A549 treated with CpdA at 1 μM for 4 hours (cell line): ENCODE results near the gene GGT1. TPM values are rescaled to one million over a fixed set of nuclear protein-coding genes. Genes with fewer than 3 reads are reported as not detected.

ENCODE experiments used
- total RNA-seq: library from RNA; stranded (reverse); fragments of 200-300 nt; extraction: Qiagen RNA extraction; gene quantifications from 5 replicates; pipeline ENCODE4 v1.2.3, GENCODE V29; 2022; ENCODE audit warnings: low read depth

Gene GGT1
- total RNA-seq, result 80.5 to 113 TPM (median 104 TPM) in 5 replicates

DNA sequence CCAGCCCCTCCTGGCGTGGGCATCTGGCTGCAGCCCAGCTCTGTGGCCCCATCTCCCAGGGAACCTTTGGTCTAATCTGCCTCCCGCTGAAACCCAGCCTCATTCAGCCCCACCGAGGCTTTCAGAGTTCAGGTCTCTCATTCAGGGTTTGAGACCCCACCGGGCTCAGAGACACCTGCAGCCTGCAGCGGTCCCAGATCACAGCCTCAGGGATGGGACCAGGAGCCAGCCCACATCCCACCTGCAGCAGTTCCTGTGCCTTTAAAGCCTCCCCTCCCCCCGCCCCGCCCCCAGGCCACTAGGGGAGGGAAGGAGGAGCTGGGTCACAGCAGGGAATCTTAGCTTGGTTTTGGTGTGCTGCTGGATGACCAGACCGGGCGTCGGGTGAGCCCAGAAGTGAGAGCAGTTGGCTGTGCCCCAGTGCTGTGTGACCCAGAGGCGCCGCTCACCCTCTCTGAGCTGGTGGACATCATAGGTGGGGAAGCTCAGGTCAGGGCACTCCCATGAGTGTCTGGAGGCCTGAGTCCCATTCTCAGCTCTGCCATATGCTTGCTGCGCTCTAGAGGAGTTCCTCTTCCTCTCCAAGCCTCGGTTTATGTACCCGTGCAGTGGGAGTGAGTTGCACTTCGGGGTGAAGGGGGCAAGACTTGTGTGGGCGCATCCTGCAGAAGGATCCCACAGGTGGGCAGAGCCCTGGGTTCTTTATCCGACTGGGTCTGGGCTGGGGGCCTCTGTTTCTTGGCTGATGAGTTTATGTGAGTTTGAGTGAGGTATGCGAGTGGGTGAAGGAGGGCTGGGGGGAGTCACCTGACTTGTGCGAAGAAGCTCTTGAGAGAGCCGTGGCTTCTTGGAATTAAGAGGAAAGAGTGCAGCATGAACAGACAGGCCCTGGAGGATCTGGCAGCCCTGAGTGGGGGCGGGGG, at the start of gene GGT1:
Gene GGT1 (plus strand): TSS at position 347 of the 923 bp plus-strand sequence. CDS start 7,889 bp downstream, outside the sequence.

DNA sequence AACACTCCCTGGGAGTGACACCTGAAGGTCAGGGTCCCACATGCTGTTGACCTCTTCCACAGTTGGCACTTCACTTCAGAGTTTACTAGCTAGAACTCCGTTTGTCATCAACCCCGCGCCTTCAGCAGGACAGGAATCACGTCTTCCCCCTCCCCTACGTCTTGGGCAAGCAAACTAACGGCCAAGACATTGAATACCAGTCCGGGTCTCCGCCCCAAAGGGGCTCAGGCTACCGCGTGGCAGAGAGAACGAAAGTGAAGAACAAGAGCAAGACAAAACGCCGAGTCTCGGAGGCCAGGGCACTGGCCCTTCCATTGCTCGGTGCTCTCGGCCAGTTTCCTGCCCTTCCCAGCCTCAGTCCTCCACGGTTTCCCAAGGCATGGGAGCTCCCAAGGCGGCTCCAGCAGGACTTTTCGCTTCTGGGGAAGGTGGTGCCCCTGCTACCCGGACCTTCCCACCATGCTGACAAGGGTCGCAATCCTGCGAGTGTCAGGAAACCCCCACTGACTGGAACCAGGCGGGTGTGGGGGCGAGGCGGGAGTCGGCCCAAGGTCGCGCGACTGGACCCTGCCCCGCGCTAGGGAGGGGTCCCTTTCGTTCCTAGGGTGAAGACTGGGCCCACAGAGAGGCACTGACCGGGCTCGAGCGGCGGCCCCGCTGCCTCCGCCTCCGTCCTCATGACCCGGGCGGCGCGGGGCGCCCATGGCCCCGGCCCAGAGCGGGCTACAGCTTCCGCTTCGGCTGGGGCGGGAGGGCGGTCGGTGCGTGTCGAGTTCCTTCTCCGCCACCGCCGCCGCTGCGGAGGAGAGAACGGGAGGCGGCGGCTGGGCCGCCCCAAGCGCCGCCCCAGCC, 48.5 kb upstream of the GGT1 start, which contains the start of gene GUCD1:
Gene GUCD1 (minus strand): TSS at position 826 of the 852 bp plus-strand sequence. CDS start 147 bp downstream, at position 679.

DNA sequence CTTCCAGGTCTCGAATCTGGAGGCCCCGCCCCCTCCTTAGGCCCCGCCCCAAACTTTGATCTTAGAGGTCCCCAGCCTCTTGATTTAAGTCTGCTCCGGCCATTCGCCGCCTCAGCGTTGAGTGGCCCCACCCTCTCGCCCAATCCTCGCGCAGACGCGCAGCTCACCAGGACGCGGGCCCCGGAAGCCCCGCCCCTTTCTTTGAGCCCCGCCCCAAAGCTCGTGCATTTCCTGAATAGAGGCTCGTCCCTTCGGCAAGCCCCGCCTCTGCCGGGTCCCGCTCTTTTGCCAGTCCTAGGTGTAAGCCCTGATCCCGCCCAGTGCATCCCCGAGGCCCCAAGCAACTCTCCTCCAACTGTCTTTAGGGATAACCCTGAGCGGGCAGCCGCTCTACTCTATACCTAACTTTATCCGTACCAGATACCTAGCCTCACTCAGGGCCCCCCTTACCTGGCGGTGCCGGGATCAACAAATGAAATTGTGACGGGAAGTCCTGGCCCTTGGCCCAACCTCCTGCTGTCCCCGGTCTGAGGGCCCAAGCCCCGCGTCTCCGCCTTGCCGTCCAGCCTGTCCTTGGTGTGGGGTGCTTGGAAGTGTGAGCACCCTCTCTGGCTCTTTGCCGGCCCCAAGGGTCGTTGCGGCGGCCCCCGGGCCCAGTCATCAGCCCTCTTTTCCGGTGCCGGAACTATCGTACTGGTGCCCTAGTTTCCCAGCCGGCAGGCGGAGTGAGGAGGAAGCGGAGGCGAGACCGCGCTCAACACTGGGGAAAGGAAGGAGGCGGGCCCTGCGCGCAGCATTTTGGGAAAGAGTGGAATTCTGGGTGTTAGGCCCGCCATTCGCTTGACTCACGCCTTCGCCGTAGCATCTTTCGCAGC, 47.6 kb upstream of the GGT1 start, which contains the start of gene SNRPD3:
Gene SNRPD3 (plus strand): TSS at position 835 of the 875 bp plus-strand sequence. CDS start 1,676 bp downstream, outside the sequence.

DNA sequence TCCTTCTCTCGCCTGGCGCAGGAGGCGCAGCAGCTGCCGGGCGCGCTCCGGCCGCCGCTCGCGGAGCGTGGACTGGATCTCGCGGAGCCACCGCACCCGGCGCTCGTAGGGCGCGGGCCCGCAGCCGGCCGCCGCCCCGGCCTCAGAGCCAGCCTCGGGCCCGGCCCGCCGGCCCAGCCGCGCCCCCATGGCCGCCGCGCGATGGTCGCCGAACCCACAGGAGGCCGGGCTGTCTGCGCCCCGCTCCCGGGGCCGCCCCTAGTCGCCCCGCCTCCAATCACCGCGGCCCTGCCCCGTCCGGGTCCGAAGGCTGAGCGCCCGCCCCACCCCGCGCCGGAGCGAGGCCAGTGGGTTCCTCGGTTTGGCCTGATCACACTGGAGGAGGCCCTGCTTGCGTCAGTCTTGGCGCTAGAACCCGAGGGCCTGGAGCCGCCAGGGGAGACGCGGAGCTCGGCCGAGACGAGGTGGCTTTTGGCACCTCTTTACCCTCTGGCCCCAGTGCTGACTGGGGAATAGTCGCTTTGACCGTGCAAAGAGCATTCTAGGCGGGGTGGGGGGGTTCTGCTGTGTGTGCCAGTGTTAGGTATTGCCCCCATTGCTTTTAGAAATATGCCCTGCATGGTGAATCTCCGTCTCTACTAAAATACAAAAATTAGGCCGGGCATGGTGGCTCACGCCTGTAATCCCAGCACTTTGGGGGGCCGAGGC, 10.0 kb upstream of the GGT1 start, which contains the start of gene LRRC75B:
Gene LRRC75B (minus strand): TSS at position 223 of the 708 bp plus-strand sequence. CDS start 34 bp downstream, at position 189.

Other genes starting within 250 kb of the GGT1 start
- 0.88 to 1.0 TPM (median 0.94 TPM) in 5 replicates for gene ADORA2A, start 175.6 kb upstream of the GGT1 start, total RNA-seq
- not detected in 5 replicates for gene UPB1, start 107.9 kb upstream of the GGT1 start, total RNA-seq
- 42.1 to 47.3 TPM (median 45.7 TPM) in 5 replicates for gene GUCD1, start 48.1 kb upstream of the GGT1 start, total RNA-seq
- gene SNRPD3, start 47.2 kb upstream of the GGT1 start, total RNA-seq, result 140 to 280 TPM (median 158 TPM) in 5 replicates
- 5.8 to 9.6 TPM (median 8.2 TPM) in 5 replicates for gene LRRC75B, start 10.1 kb upstream of the GGT1 start, total RNA-seq
- gene PIWIL3, start 171.5 kb downstream of the GGT1 start, total RNA-seq, result not detected in 5 replicates
- 0.17 to 0.68 TPM (median 0.38 TPM) in 5 replicates for gene SGSM1, start 203.0 kb downstream of the GGT1 start, total RNA-seq